HG03280 (cell line): ENCODE results near the gene KRT15.

ENCODE experiments used
- ATAC-seq: cut with Tn5 transposase; IDR thresholded peaks from one replicate; pipeline ENCODE4 v1.9.1; 2021; ENCODE audit warnings: mild to moderate bottlenecking, moderate library complexity; ENCODE audit not compliant: unreplicated experiment

KRT15 gene

GRCh38 chr17:41484920-41485904 lies 33.5 kb downstream of the KRT15 start:
- no peak for ATAC-seq

GRCh38 chr17:41483991-41484826 lies 34.5 kb downstream of the KRT15 start:
- no peak for ATAC-seq

GRCh38 chr17:41483531-41483930 lies 35.2 kb downstream of the KRT15 start:
- no peak for ATAC-seq

DNA sequence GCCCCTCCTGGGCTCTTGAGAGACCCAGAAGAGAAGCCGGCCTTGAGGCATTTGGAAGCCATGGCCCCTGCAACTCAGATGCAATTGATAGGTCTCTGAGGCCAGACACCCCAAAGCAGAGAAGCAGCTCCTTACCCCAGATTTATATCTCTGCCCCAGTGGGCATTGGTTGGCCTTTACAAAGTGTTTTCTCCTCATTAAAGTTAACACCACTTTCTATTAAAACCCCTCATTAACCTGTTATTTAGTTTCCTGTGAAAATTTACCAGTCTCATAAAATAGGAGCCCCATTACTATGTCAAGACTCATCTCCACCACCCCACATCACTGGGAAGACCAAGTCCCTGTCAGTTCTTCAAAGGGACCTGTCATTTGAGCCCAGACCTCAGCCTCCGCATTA lies 37.7 kb downstream of the KRT15 start, which contains the start of gene KRT35:
Gene KRT35 (minus strand): TSS at position 116 of the 400 bp plus-strand sequence. CDS start 54 bp downstream, at position 62.
- no peak for ATAC-seq

DNA sequence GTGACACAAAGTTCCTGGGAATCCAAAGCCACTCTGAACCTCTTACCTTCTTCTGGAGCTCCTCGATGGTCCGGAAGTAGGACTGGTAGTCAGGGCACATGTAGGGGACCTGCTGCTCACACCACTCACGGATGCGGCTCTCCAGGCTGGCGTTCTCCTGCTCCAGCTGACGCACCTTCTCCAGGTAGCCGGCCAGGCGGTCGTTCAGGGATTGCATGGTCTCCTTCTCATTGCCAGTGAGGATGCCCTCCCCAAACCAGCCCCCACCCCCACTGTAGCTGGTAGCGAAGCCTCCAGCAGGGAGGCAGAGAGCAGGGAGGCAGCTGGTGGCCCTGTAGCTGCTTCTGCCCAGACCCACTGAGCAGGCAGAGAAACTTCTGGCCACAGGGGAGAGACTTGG lies 38.1 kb downstream of the KRT15 start:
- no peak for ATAC-seq

- ATAC-seq = no peak
Observed at GRCh38 chr17:41480136-41480535, 38.6 kb downstream of the KRT15 start.

DNA sequence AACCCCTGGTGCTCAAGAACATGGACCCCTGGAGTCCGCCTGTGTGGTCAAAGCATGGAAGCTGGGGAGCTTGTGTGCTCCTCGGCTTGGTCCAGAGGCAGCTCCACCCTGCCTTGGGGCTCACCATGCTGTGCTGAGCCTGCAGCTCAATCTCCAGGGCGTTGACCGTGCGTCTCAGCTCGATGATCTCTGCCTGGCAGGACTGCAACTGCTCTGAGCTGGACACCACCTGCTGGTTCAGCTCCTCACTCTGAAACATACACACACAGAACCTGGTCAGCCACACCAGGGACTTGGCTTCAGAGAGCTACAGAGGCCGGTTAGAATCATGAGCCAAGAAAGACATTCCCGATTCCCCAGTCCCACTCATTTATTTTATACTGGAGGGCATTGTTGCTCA lies 40.5 kb downstream of the KRT15 start:
- ATAC-seq = no peak

DNA sequence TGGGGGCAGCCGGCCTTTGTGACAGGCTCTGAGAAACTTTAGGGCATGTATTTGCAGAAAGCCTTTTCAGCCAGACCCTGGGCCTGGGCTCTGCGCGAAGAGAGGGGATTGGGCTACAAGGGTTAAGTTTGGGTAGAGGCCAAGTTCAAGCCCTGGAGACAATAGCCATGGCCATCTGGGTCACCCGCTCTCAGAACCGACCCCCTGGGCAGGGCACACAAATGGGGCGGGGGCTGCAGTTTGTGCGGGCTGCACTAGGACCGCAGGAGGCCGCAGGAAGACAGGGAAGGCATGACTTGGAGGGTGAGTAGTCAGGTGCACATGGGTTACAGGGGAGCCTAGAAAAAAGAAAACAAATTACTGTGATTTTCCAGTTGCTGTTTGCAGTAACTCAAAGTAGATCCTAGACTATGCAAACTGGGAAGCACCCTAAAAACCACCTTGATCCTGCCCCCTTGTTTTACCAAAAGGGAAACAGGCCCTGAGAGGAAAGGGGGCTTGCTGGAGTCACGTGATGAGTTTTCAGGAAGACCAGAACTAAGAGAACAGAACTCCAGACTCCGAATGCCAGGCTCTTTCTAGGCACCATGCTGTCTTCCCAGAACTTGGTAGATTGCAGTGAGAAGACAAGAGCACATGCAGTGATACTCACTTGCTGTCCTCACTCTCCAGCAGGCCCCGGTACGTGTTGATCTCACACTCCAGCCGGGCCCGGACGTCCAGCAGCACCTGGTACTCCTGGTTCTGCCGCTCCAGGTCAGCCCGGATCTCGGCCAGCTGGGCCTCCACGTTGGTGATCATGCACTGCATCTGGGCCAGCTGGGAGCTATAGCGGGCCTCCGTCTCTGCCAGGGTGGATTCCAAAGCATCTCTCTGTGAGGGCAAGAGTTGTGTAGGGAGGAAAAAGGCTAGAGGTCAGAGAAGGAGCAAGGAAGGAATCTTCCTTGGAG lies 41.5 kb downstream of the KRT15 start:
- no peak for ATAC-seq

DNA sequence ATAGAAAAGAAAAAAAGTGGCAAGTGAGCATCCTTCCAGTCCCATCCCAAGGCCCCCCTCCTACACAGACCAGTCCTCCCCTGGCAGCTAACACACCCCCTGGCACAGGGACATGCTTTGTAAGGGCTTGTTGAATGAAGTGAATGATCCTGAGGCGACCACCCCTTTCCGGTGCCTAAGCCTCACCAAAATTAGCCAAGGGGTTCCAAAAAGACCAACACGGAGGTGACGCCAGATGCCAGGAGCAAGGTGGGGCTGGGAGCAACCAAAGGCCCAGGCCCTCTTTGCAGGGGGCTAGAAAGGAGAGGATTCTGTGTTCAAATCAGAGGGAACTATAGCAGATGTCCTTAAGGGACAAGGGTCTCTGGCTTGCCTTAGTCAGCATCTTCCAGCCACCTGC lies 43.3 kb downstream of the KRT15 start:
- ATAC-seq = no peak

DNA sequence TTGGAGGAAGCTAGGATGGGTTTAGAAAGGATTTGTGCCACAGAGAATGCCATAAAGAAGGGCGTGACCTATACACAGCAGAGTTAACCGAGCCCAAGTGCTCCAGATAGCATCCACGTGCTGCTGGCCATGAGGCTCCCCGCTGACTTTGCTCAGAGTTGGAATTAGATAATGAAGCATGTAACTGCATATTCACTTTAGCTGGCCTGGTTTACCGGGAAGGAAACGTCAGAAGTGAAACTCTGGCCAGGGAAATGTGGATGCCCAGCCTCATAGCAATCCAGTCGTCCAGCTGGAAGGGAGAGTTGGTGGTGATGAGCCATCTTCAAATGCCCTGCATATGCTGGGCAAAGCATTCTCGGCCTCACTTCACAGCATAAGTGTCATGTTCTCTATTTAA lies 43.8 kb downstream of the KRT15 start:
- no peak for ATAC-seq

DNA sequence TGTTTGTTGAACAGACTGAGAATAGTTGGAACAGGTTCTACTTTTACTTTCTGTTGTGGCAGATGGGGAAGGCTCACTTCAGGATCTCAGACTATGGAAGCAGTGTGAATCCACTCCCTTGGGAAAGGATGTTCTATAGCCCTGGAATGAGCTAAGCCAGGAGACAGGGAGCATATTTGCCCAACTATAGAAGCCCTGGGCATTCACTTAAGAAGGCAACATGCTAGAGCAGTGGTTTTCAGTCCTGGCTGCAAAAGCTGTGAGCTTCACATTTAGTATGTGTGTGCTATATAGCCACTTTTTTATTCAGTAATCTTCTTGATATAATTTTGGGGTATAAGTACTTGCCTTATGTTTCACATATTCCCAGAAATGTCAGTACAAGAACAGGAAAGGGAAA lies 50.3 kb downstream of the KRT15 start:
- ATAC-seq = no peak

GRCh38 chr17:41467561-41467960 lies 51.1 kb downstream of the KRT15 start:
- ATAC-seq = no peak

DNA sequence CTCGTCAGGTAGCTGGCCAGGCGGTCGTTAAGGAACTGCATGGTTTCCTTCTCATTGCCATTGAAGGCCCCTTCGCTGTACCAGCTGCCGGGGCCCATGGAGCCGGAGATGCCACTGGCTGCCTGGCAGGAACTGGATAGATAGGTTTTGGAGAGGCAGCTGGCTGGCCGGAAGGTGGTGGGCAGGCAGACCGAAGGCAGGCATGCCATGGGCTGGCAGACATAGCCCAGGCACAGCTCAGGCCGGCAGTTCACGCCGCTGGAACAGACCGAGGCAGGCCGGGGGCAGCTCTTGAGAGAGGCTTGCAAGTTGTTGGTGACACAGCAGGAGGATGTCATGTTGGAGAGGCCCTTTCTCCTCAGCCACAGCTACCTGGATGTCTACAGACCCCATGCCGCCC lies 51.7 kb downstream of the KRT15 start, which contains the start of gene KRT32:
Gene KRT32 (minus strand): TSS at position 399 of the 400 bp plus-strand sequence. CDS start 61 bp downstream, at position 338.
- ATAC-seq = no peak

- no peak for ATAC-seq
Observed at GRCh38 chr17:41464682-41465081, 54.0 kb downstream of the KRT15 start.

GRCh38 chr17:41464173-41464572 lies 54.5 kb downstream of the KRT15 start:
- ATAC-seq = no peak

DNA sequence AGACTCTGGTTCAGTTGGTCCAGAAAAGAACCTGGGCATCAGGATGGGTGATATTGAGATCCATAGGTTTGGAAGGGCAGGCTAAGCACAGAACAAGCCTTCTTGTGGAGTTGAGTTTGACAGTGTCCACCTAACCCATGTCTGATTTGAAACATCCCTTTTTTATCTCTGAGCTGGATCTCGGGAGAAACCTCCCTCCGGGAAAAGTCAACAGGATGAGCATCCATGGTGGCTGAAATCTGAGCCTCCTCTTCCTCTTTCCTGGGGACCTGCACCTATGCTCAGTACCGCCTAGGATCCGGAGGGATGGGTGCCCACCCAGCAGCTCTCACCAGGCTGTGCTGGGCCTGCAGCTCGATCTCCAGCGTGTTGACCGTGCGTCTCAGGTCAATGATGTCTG lies 54.9 kb downstream of the KRT15 start:
- ATAC-seq = no peak
